ENCODE data around the gene POM121C.
"Not testable (repeated sequence)": the region's sequence is repeated elsewhere in the genome, so short reads cannot be mapped to it uniquely, and the experiment has no call there.

GRCh38 chr7:75416787-75417186 is 69.3 kb downstream of the POM121C start:
- not testable (repeated sequence) for TF ChIP-seq BCL3 (IDR thresholded peaks at IDR 0.05); RFX5 (IDR thresholded peaks at IDR 0.05); MAZ (IDR thresholded peaks at IDR 0.05; ENCODE audit: borderline replicate concordance, low read depth, low read length); CTCF (IDR thresholded peaks at IDR 0.05); POLR2A (IDR thresholded peaks at IDR 0.05; ENCODE audit: low read length); FOSL2 (IDR thresholded peaks at IDR 0.05); FOSL2 (CRISPR knock-in tag; IDR thresholded peaks at IDR 0.05); ESRRA (IDR thresholded peaks at IDR 0.05; ENCODE audit: borderline replicate concordance, low read length)
